Smooth muscle cell (in vitro differentiated cells): ENCODE measurements around the gene HEXD. TPM values are rescaled to one million over a fixed set of nuclear protein-coding genes. Genes with fewer than 3 reads are reported as not detected.

Experiments used
- DNase-seq: peaks from one replicate; lab custom pipeline; 2025; ENCODE audit not compliant: unreplicated experiment; lab: John Stamatoyannopoulos, UW
- H2AFZ ChIP-seq: fragments of 200-600 bp; sonication (generic); 2 replicates; pipeline ENCODE4 v1.6.0; 2016; ENCODE audit warnings: antibody characterized with exemption, low read depth, mild to moderate bottlenecking
- H3F3A ChIP-seq: fragments of 200-600 bp; sonication (generic); 2 replicates; pipeline ENCODE4 v1.6.0; 2017; ENCODE audit warnings: antibody characterized with exemption, low read depth
- H3K27ac ChIP-seq: fragments of 200-600 bp; sonication (generic); 2 replicates; pipeline ENCODE4 v1.5.1; 2016; ENCODE audit warnings: low read depth, mild to moderate bottlenecking
- H3K27me3 ChIP-seq: fragments of 200-600 bp; sonication (generic); 2 replicates; pipeline ENCODE4 v1.6.1; 2016; ENCODE audit warnings: low read depth, mild to moderate bottlenecking
- H3K36me3 ChIP-seq: fragments of 200-600 bp; sonication (generic); 2 replicates; pipeline ENCODE4 v1.5.1; 2016; ENCODE audit warnings: low read depth
- H3K4me1 ChIP-seq: fragments of 200-600 bp; sonication (generic); 2 replicates; pipeline ENCODE4 v1.5.1; 2016; ENCODE audit warnings: low read depth
- H3K4me2 ChIP-seq: fragments of 200-600 bp; sonication (generic); 2 replicates; pipeline ENCODE4 v1.6.0; 2016; ENCODE audit warnings: mild to moderate bottlenecking
- H3K4me3 ChIP-seq: fragments of 200-600 bp; sonication (generic); 2 replicates; pipeline ENCODE4 v1.5.1; 2016; ENCODE audit warnings: mild to moderate bottlenecking
- H3K79me2 ChIP-seq: fragments of 200-600 bp; sonication (generic); 2 replicates; pipeline ENCODE4 v1.6.0; 2016; ENCODE audit warnings: low read depth, mild to moderate bottlenecking
- H3K9ac ChIP-seq: fragments of 200-600 bp; sonication (generic); 2 replicates; pipeline ENCODE4 v1.6.0; 2016; ENCODE audit warnings: low read depth
- H3K9me3 ChIP-seq: fragments of 200-600 bp; sonication (generic); replicated peaks from 2 replicates; pipeline ENCODE4 v1.5.1; 2016; ENCODE audit warnings: low read depth
- H4K20me1 ChIP-seq: fragments of 200-600 bp; sonication (generic); 2 replicates; pipeline ENCODE4 v1.6.0; 2016; ENCODE audit warnings: low read depth
- WGBS: methylation state at CpG from one replicate; pipeline ENCODE4 v1.1.7; 2016; ENCODE audit warnings: low lambda C conversion rate; 5-methylcytosine and 5-hydroxymethylcytosine counted together
- polyA plus RNA-seq: library from polyadenylated mRNA; unstranded; fragments of >200 nt; fragmentation: Nextera tagmentation; extraction: Ambion mirVana; gene quantifications from 2 replicates; pipeline ENCODE4 v1.2.1, GENCODE V29; 2016
- total RNA-seq: library from RNA; depleted of rRNA; stranded (reverse); fragments of >200 nt; gene quantifications from 2 replicates; pipeline ENCODE4 v1.2.3, GENCODE V29; 2014
- TF ChIP-seq, protein P1 (sequence below): fragments of 200-600 bp; sonication (generic); IDR thresholded peaks from 2 replicates; pipeline ENCODE4 v1.5.1; 2017; ENCODE audit warnings: borderline replicate concordance, mild to moderate bottlenecking, antibody characterized with exemption; ENCODE audit not compliant: insufficient read depth, poor library complexity, severe bottlenecking

HEXD gene
- total and polyA plus RNA-seq, 2 experiments from 2014 or later = 1.5 to 9.2 TPM

DNA sequence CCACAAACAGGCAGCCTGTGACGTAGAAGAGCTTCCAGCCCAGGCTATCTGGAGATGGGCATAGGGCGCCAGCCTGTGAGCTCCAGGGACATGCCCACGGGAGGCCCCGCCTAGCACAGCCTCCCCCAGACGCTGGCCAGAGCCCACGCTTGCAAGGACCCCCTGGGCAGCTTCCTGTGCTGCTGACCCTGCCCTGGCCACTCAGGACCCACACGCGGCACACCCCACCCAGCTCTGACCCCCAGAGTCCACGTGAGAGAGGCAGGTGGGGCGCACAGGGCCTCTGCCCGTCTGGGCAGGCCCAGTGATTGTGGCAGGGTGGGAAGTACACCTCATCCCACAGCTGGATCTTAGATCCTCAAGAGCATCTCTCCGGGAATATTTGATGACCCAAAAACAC, 28.5 kb downstream of the HEXD start:
- DNase-seq = no peak
- H3K27ac ChIP-seq = no peak overlapping the region
- H2AFZ ChIP-seq = no peak overlapping the region
- H3K4me2 ChIP-seq = no peak overlapping the region
- no peaks in the 10 kb centered on the region for H4K20me1 ChIP-seq
- H3K9me3 ChIP-seq = no peaks in the 10 kb centered on the region
- H3K9ac ChIP-seq = no peak overlapping the region
- H3K27me3 ChIP-seq = no peaks in the 10 kb centered on the region
- TF ChIP-seq, protein P1, sequence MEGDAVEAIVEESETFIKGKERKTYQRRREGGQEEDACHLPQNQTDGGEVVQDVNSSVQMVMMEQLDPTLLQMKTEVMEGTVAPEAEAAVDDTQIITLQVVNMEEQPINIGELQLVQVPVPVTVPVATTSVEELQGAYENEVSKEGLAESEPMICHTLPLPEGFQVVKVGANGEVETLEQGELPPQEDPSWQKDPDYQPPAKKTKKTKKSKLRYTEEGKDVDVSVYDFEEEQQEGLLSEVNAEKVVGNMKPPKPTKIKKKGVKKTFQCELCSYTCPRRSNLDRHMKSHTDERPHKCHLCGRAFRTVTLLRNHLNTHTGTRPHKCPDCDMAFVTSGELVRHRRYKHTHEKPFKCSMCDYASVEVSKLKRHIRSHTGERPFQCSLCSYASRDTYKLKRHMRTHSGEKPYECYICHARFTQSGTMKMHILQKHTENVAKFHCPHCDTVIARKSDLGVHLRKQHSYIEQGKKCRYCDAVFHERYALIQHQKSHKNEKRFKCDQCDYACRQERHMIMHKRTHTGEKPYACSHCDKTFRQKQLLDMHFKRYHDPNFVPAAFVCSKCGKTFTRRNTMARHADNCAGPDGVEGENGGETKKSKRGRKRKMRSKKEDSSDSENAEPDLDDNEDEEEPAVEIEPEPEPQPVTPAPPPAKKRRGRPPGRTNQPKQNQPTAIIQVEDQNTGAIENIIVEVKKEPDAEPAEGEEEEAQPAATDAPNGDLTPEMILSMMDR = no peak
- no peak overlapping the region for H3K4me3 ChIP-seq
- no peaks in the 10 kb centered on the region for H3K36me3 ChIP-seq
- peaks cover 17% of the 10 kb centered on the region for H3K79me2 ChIP-seq
- no peaks in the 10 kb centered on the region for H3F3A ChIP-seq
- peaks cover 15% of the 10 kb centered on the region for H3K4me1 ChIP-seq
- 91% methylated on average over 12 of the region's 12 CpGs for WGBS

DNA sequence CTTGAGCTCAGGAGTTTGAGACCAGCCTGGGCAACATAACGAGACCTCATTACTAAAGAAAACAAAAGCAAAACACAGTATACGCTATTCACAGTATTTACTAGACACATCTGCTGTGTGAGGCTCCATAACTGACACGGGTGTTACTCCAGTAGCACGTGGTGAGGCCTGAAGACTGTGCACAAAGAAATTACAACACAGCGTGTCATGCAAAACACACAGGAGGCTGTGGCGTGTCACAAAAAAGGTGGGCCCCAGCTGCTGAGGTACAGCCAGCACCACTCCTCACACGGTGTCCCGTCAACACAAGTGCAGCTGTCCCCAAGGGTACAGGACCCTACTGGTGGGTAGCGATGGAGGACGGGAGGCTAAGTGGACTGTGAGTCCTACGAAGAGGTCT, 29.7 kb downstream of the HEXD start:
- Histone ChIP-seq H3K27ac (no peak overlapping the region), H4K20me1 (no peaks in the 10 kb centered on the region), H3K4me2 (no peak overlapping the region), H3K79me2 (peaks cover 17% of the 10 kb centered on the region), H3K4me1 (peaks cover 15% of the 10 kb centered on the region), H2AFZ (no peak overlapping the region), H3F3A (no peaks in the 10 kb centered on the region), H3K36me3 (no peaks in the 10 kb centered on the region), H3K9me3 (no peaks in the 10 kb centered on the region), H3K4me3 (no peak overlapping the region), H3K27me3 (no peaks in the 10 kb centered on the region), H3K9ac (no peak overlapping the region)
- WGBS = 98% methylated on average over 11 of the region's 11 CpGs
- TF ChIP-seq, protein P1 = no peak
- DNase-seq = no peak

DNA sequence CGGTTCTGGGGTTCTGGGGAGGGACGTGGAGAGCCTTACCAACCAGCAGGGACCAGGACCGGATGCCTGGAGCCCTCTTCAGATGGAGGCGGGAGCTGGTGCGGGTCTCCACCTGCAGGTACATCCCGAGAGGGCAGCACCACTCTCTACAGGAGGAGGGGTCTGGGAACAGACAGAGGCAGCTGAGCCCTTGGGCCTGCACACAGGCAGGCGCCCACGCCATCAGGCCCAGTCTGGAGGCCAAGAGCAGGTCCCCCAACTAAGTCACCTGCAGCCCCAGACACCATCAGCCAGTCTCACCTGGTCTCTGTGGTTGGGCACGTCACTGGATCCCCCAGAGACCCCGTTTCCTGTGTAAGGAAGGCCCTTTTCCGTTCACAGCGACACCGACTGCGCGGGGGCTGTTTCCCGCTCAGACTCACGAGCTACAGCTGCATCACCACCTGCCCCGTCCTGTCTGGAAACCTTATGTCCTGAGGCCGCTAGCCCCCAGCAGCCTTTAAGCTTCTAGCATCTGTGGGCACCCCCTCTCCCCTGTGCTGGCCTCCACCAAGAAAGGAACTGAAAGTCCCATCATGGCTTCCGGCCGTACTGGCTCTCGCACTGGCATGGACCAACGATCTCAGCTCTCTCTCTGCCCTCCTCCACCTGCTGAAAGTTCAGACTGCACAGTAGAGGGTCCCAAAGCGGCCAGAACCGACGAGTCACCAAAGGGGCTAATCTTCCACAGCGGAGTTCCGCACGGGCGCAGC, 31.2 kb downstream of the HEXD start:
- Histone ChIP-seq H3F3A (no peaks in the 10 kb centered on the region), H3K9me3 (no peaks in the 10 kb centered on the region), H3K79me2 (peaks cover 17% of the 10 kb centered on the region), H3K9ac (no peak overlapping the region), H3K36me3 (no peaks in the 10 kb centered on the region), H3K4me2 (peak overlapping the region; percentile 90), H3K4me1 (peaks cover 15% of the 10 kb centered on the region), H2AFZ (no peak overlapping the region), H3K27me3 (no peaks in the 10 kb centered on the region), H3K27ac (no peak overlapping the region), H4K20me1 (no peaks in the 10 kb centered on the region), H3K4me3 (peak overlapping the region; percentile 97)
- TF ChIP-seq, protein P1 = no peak
- WGBS = 96% methylated on average over 30 of the region's 30 CpGs
- no peak for DNase-seq

DNA sequence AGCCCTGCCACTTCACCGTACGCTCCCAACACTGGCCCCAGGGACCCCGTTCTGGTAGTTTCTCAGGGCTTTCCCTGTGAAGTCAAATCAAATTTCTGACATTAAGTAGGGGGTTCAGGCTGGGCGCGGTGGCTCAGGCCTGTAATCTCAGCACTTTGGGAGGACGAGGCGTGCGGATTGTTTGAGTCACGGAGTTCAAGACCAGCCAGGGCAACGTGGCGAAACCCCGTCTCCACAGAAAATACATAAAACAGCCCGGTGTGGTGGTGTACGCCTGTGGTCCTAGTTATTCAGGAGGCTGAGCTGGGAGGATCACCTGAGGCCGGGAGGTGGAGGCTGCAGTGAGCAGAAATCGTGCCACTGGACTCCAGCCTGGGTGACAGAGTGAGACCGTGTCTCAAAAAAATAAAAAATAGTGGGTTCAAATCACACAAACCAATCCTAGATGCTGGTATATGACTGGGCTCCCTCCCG, 31.8 kb downstream of the HEXD start:
- no peak overlapping the region for H3K27ac ChIP-seq
- H3K79me2 ChIP-seq = peaks cover 17% of the 10 kb centered on the region
- H3K9ac ChIP-seq = peak overlapping the region; percentile 76
- H3K27me3 ChIP-seq = no peaks in the 10 kb centered on the region
- peaks cover 15% of the 10 kb centered on the region for H3K4me1 ChIP-seq
- H3K9me3 ChIP-seq = no peaks in the 10 kb centered on the region
- H3K4me2 ChIP-seq = peak overlapping the region; percentile 90
- no peaks in the 10 kb centered on the region for H3F3A ChIP-seq
- H3K36me3 ChIP-seq = no peaks in the 10 kb centered on the region
- DNase-seq = no peak
- WGBS = 82% methylated on average over 18 of the region's 18 CpGs
- TF ChIP-seq, protein P1 = no peak
- peak overlapping the region; percentile 97 for H3K4me3 ChIP-seq
- H2AFZ ChIP-seq = peak overlapping the region; percentile 91
- no peaks in the 10 kb centered on the region for H4K20me1 ChIP-seq
